Embryonic facial prominence (tissue), 1 donor: ENCODE results near the gene UBE2E3.
"Not testable (repeated sequence)": the region's sequence is repeated elsewhere in the genome, so short reads cannot be mapped to it uniquely, and the experiment has no call there.

Experiments used
- DNase-seq: peaks from one replicate; pipeline ENCODE4 v3.0.0-alpha.2; 2016; ENCODE audit errors: extremely low spot score

UBE2E3 gene

GRCh38 chr2:180980106-180980942 is at the start of gene UBE2E3:
Gene UBE2E3, plus strand, starts transcription at chr2:180980605. Its CDS starts 1,438 bp downstream, at chr2:180982043.
- peak; percentile 80 for DNase-seq

DNA sequence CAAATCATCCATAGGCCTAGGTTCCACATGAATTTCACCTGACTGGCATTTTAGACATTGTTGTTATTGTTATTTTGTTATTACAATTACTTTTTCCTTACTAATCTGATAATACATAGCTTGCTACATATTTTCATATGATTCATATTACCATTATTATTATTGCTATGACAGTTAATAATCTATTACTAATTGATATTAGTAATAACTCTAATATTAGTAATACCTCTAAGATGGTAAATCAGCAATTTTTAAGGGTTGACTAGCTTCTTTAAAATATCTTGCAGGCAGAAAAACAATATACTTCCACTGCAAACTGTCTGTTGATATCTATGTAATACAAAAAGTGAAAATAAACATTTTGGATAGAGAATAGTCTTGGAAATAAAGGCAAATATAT is 48.6 kb upstream of the UBE2E3 start:
- no peak for DNase-seq

DNA sequence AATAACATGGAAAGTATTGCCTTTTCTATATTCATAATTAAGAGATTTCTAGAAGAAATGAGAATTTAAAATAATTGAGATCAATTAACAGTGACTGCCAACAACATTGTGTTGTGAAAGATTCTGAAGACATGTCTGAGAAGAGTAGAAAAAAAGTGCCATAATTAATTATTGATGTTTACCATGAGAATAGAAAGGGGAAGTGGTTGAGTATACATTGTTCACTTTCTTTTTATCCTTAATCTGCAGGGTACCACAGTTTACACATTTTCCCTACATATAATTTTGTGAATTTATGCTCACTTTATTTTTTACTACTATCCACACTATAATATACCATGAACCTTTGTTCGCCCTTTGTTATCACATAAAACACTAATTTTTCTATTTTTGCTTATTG is 47.1 kb upstream of the UBE2E3 start:
- no peak for DNase-seq

DNA sequence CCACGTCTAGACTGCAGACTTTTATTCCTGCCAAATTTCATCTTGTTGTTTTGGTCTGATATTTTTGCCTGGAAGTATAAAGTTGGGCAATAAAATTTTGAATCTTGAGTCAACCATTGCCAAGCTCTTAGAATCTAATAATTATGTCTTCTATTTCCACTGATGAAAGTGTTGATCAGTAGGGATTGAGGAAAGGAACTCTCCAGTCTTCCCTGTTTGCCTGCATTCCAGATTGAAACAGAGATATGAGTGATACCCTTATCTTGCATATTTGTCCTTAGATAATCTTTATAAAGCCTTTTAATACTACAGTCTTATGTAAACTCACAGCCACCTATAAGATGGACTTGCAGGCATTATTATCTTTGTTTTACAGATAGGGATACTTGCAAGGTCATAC is 45.5 kb upstream of the UBE2E3 start:
- no peak for DNase-seq

DNA sequence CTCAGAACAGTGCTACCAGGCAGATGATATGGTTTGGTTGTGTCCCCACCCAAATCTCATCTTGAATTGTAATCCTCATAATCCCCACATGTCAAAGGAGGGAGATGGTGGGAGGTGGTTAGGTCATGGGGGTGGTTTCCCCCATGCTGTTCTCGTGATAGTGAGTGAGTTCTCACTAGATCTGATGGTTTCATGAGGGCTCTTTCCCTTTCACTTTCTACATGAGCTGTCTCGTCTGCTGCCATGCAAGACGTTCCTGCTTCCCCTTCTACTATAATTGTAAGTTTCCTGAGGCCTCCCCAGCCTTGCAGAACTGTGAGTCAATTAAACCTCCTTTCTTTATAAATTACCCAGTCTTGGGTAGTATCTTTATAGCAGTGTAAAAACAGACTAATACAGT is 42.9 kb upstream of the UBE2E3 start:
- not testable (repeated sequence) for DNase-seq

GRCh38 chr2:180938451-180938850 is 42.0 kb upstream of the UBE2E3 start:
- DNase-seq = no peak

DNA sequence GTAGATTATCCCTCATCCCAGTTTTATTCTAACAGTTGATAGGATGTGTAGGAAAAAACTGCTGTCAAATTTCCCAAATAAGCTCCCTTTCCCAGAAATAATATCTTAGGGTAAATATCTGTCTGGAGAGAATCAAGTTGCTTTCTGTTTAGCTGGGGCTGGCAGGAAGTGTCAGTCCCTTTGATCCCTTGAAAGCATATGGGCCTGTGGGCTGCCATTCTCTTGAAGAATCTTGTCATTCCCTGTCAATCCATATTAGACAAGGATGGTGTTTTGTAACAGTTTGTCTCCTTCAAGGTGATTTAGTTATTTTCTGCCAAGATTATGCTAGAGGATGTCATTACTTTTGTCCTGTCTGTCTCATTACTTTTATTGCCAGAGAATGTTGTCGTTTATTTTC is 37.1 kb upstream of the UBE2E3 start:
- no peak for DNase-seq

DNA sequence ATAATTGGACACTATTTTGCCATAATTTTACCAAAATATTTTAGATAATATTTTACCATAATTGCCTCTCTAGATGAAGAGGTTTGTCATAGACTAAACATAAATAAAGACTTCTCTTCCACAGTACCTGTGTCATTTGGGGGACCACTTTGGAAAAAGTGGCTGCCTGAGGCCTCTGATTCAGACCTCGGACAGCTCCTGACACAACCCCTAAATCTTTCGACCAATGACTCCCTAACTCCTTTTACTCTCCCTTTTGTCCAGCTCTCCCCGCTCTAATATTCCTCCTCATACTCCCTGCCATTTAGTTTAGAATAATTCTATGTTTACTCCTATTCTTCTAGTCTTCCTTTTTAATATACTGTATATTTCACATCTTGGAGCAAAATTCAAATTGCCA is 36.0 kb upstream of the UBE2E3 start:
- no peak for DNase-seq

DNA sequence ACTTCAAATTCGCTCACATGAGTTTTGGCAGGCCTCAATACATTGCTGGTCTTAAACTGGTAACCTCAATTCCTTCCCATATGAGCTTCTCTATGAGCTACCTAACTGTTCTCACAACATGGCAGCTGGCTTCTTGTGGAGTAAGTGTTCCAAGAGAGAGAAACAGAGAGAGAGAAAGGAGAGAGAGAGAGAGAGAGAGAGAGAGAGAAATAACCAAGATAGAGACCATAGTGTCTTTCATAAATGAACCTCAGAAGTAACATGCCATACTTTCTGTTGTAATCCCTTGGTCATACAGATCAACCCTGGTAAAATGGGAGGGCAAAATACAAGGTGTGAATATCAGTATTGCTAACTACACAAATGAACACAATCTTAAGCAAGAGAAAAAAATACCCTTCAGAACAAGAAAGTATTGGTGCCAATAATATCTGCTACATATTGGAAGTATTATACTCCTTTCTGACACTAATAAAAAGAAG is 33.2 kb upstream of the UBE2E3 start:
- no peak for DNase-seq

DNA sequence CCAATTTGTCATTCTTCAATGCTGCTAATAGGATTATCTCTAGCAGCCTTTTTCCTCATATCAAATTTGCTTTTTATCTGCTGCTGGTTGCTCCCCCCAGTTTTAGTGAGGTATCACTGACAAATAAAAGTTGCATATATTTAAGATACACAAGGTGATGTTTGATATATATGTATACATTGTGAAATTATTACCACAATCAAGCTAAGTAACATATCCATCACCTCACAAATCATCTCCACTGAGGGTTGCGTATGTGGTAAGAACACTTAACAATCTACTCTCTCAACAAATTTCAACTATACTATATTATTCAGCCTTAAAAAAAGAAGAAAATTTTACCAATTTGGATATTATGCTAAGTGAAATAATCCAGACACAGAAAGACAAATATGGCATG is 30.5 kb upstream of the UBE2E3 start:
- DNase-seq = no peak

DNA sequence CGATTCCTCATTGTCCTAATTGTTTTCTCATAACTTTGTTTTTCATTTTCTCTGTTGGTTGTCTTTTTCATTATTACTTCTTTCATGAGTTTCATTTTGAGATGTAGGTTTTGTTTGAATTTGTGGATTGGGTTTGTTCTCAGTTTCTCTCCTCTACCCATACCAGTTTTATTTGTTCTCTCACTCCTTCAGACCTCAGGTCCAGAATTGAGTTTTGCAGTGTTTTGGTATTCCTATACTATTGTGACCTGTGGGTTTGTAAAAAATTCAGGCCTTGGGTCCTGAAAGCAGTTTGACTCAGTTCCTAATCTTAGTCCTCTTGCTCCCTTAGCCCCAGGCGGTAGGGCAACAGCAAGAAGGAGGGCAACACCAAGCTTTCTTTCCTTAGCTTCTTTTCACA is 28.3 kb upstream of the UBE2E3 start:
- DNase-seq = no peak

- DNase-seq = no peak
Observed at GRCh38 chr2:180952731-180953336, 27.6 kb upstream of the UBE2E3 start.

DNA sequence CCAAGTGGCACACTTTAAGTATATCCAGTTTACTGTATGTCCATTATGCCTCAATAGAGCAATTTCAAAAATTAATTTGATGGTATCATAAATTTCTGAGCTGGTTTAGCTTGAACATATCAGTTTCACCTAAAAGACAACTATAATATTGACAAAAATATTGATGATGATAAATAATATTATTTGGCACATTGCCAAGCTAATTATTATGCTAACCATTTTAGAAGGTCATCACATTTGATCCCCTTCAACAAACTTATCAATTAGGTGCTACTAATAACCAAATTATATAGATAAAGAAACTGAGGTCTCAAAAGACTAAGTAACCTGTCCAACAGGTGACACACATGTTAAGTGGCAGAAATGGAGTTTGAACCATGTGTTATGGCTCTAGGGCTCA is 26.9 kb upstream of the UBE2E3 start:
- DNase-seq = no peak

- DNase-seq = no peak
Observed at GRCh38 chr2:180955101-180955500, 25.3 kb upstream of the UBE2E3 start.

DNA sequence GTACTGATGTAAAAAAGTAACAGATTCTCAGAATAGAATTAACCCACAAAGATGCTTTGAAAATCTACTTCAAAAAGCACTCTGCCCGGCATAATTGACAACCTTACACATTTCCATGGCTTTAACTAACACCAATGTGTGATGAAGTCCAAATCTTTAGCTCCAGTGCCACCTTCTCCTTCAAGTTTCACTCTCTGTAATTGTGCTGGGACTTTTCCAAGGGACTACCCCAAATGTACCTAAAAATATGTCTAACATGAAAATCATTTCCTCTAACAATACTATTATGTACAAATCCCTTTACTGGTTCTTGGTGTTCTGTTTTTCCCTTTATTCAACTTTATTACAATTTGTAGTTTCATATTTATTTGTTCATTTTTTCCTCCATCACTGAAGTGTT is 20.6 kb upstream of the UBE2E3 start:
- DNase-seq = no peak

DNA sequence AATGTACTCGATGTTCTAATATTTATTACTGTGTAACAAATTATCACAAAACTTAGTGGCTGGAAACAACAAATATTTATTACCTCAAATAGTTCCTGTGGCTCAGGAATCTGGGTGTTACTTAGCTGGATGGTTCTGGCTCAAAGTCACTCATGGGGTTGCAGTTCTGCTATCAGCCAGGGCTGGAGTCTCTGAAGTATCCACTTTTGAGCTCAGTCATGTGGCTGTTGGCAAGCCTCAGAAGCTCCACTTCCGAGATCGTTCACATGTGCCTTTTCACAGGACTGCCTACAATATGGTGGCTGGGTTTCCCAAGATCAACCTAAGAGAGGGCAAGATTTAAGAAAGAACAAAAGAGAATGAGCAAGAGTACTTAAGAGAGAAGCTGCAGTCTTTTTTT is 19.4 kb upstream of the UBE2E3 start:
- DNase-seq = no peak

- no peak for DNase-seq
Observed at GRCh38 chr2:180962727-180963314, 17.6 kb upstream of the UBE2E3 start.

GRCh38 chr2:180966378-180966777 is 14.0 kb upstream of the UBE2E3 start:
- no peak for DNase-seq

DNA sequence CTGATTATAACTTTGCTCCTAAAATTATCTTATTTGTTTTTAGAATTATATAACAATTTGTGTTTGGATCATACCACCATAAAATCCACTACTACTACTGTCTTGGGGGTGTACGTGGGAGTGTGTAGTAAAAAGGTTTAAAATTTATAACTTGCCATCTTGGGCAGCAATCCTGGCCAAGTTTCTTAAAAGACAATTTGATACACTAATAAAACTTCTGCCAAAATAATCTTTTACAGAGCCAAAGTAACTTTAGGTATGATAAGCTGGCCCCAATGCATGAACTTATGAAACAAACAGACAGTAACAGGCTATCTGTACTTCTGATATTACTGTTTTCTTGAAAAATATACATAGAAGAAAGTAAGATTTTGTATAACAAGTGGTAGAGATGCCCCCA is 11.3 kb upstream of the UBE2E3 start:
- no peak for DNase-seq

DNA sequence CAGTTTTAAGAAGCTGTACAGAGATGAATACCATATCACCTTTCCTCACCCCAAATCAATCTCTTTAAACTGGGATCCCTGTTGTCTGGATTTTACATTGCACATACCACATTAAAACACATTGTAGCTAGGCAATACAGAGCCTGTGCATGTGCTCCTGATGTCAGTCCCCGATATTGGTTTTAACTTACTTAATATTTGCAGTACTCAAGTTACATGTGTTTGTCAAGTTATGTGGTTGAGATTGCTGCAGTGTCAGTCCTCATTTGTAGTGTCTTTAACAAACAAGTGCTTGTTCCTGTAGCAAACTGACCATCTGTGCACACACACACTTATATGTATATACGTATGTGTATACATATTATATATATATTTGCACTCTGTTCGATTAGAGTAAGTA is 10.4 kb upstream of the UBE2E3 start:
- no peak for DNase-seq

DNA sequence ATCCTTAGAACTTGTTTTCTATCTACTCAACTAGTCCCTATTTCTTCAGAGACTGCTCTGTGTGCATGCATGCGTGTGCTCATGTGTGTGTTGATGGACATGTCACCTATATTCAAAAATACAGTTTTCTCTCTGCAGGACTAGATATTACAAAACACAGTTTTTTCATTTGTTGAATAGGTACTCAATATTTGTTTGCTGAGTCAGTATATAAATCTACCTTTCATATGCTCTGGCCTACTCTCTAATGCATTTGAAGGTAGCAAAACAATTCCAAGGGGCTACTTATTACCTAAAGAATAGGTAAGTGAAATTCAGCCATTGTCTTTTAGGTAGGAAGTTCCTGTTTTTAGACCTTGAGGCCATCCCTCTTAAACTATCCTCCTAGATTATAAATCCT is 8.6 kb upstream of the UBE2E3 start:
- DNase-seq = no peak

DNA sequence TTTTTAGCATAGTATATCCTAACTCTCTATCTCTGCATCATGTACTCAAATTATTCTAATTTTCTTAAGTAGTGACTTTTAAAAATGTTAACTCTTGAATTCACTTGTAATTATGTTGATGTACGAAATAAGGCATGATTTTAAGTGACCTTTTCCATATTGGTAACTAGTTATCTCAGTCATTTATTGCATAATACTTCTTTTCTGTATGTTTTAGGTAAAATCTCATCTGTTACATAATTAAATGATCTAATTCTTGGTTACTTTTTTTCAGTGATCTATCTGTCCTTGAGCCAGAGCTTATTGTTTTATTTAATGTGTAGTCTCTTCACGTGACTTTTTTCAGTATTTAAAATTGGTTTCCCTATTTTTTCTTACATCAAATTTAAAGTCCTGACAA is 4.8 kb upstream of the UBE2E3 start:
- DNase-seq = no peak
